Smooth muscle cell (in vitro differentiated cells): ENCODE results near the gene SH3GL2. TPM values are rescaled to one million over a fixed set of nuclear protein-coding genes. Genes with fewer than 3 reads are reported as not detected.

Experiments used
- DNase-seq: peaks from one replicate; lab custom pipeline; 2025; ENCODE audit not compliant: unreplicated experiment; lab: John Stamatoyannopoulos, UW
- H2AFZ ChIP-seq: fragments of 200-600 bp; sonication (generic); 2 replicates; pipeline ENCODE4 v1.6.0; 2016; ENCODE audit warnings: antibody characterized with exemption, low read depth, mild to moderate bottlenecking
- H3F3A ChIP-seq: fragments of 200-600 bp; sonication (generic); 2 replicates; pipeline ENCODE4 v1.6.0; 2017; ENCODE audit warnings: antibody characterized with exemption, low read depth
- H3K27ac ChIP-seq: fragments of 200-600 bp; sonication (generic); 2 replicates; pipeline ENCODE4 v1.5.1; 2016; ENCODE audit warnings: low read depth, mild to moderate bottlenecking
- H3K27me3 ChIP-seq: fragments of 200-600 bp; sonication (generic); 2 replicates; pipeline ENCODE4 v1.6.1; 2016; ENCODE audit warnings: low read depth, mild to moderate bottlenecking
- H3K36me3 ChIP-seq: fragments of 200-600 bp; sonication (generic); 2 replicates; pipeline ENCODE4 v1.5.1; 2016; ENCODE audit warnings: low read depth
- H3K4me1 ChIP-seq: fragments of 200-600 bp; sonication (generic); 2 replicates; pipeline ENCODE4 v1.5.1; 2016; ENCODE audit warnings: low read depth
- H3K4me2 ChIP-seq: fragments of 200-600 bp; sonication (generic); 2 replicates; pipeline ENCODE4 v1.6.0; 2016; ENCODE audit warnings: mild to moderate bottlenecking
- H3K4me3 ChIP-seq: fragments of 200-600 bp; sonication (generic); 2 replicates; pipeline ENCODE4 v1.5.1; 2016; ENCODE audit warnings: mild to moderate bottlenecking
- H3K79me2 ChIP-seq: fragments of 200-600 bp; sonication (generic); 2 replicates; pipeline ENCODE4 v1.6.0; 2016; ENCODE audit warnings: low read depth, mild to moderate bottlenecking
- H3K9ac ChIP-seq: fragments of 200-600 bp; sonication (generic); 2 replicates; pipeline ENCODE4 v1.6.0; 2016; ENCODE audit warnings: low read depth
- H3K9me3 ChIP-seq: fragments of 200-600 bp; sonication (generic); replicated peaks from 2 replicates; pipeline ENCODE4 v1.5.1; 2016; ENCODE audit warnings: low read depth
- H4K20me1 ChIP-seq: fragments of 200-600 bp; sonication (generic); 2 replicates; pipeline ENCODE4 v1.6.0; 2016; ENCODE audit warnings: low read depth
- CTCF ChIP-seq: fragments of 200-600 bp; sonication (generic); IDR thresholded peaks from 2 replicates; pipeline ENCODE4 v1.5.1; 2017; ENCODE audit warnings: borderline replicate concordance, mild to moderate bottlenecking, antibody characterized with exemption; ENCODE audit not compliant: insufficient read depth, poor library complexity, severe bottlenecking
- WGBS: methylation state at CpG from one replicate; pipeline ENCODE4 v1.1.7; 2016; ENCODE audit warnings: low lambda C conversion rate; 5-methylcytosine and 5-hydroxymethylcytosine counted together
- polyA plus RNA-seq: library from polyadenylated mRNA; unstranded; fragments of >200 nt; fragmentation: Nextera tagmentation; extraction: Ambion mirVana; gene quantifications from 2 replicates; pipeline ENCODE4 v1.2.1, GENCODE V29; 2016
- total RNA-seq: library from RNA; depleted of rRNA; stranded (reverse); fragments of >200 nt; gene quantifications from 2 replicates; pipeline ENCODE4 v1.2.3, GENCODE V29; 2014

SH3GL2 gene
- total and polyA plus RNA-seq, 2 experiments from 2014 or later = not detected

- 79% methylated on average over 2 of the region's 2 CpGs for WGBS
- H2AFZ ChIP-seq = no peak overlapping the region
- H3F3A ChIP-seq = no peaks in the 10 kb centered on the region
- H3K79me2 ChIP-seq = no peaks in the 10 kb centered on the region
- H3K9ac ChIP-seq = no peak overlapping the region
- TF ChIP-seq CTCF = no peak
- H3K9me3 ChIP-seq = no peaks in the 10 kb centered on the region
- H3K27ac ChIP-seq = no peak overlapping the region
- H3K27me3 ChIP-seq = peaks cover 53% of the 10 kb centered on the region
- H3K4me1 ChIP-seq = no peaks in the 10 kb centered on the region
- no peak overlapping the region for H3K4me2 ChIP-seq
- H3K4me3 ChIP-seq = no peak overlapping the region
- no peak for DNase-seq
- H3K36me3 ChIP-seq = no peaks in the 10 kb centered on the region
- no peaks in the 10 kb centered on the region for H4K20me1 ChIP-seq
Measured at GRCh38 chr9:17706347-17706746, 127.5 kb downstream of the SH3GL2 start.

GRCh38 chr9:17719053-17719452 is 140.2 kb downstream of the SH3GL2 start:
- no peaks in the 10 kb centered on the region for H3F3A ChIP-seq
- peaks cover 6% of the 10 kb centered on the region for H3K27me3 ChIP-seq
- WGBS = 96% methylated on average over 1 of the region's 1 CpG
- H4K20me1 ChIP-seq = no peaks in the 10 kb centered on the region
- peaks cover 7% of the 10 kb centered on the region for H3K9me3 ChIP-seq
- no peak for TF ChIP-seq CTCF
- no peaks in the 10 kb centered on the region for H3K79me2 ChIP-seq
- H3K4me3 ChIP-seq = no peak overlapping the region
- H3K36me3 ChIP-seq = no peaks in the 10 kb centered on the region
- no peak overlapping the region for H3K4me2 ChIP-seq
- H3K27ac ChIP-seq = no peak overlapping the region
- H3K9ac ChIP-seq = no peak overlapping the region
- H2AFZ ChIP-seq = no peak overlapping the region
- no peaks in the 10 kb centered on the region for H3K4me1 ChIP-seq
- no peak for DNase-seq

- H3K27ac ChIP-seq = no peak overlapping the region
- H2AFZ ChIP-seq = no peak overlapping the region
- H3K9ac ChIP-seq = no peak overlapping the region
- H3K27me3 ChIP-seq = no peaks in the 10 kb centered on the region
- no peak for DNase-seq
- H4K20me1 ChIP-seq = no peaks in the 10 kb centered on the region
- H3K79me2 ChIP-seq = no peaks in the 10 kb centered on the region
- H3K9me3 ChIP-seq = peaks cover 7% of the 10 kb centered on the region
- no peak overlapping the region for H3K4me2 ChIP-seq
- no peak for TF ChIP-seq CTCF
- H3K4me1 ChIP-seq = no peaks in the 10 kb centered on the region
- no peaks in the 10 kb centered on the region for H3F3A ChIP-seq
- WGBS = 91% methylated on average over 3 of the region's 3 CpGs
- H3K36me3 ChIP-seq = no peaks in the 10 kb centered on the region
- H3K4me3 ChIP-seq = no peak overlapping the region
Measured at GRCh38 chr9:17721954-17722353, 143.1 kb downstream of the SH3GL2 start.

- Histone ChIP-seq H3K9me3 (peaks cover 7% of the 10 kb centered on the region), H4K20me1 (no peaks in the 10 kb centered on the region), H3F3A (no peaks in the 10 kb centered on the region), H3K4me1 (no peaks in the 10 kb centered on the region), H3K79me2 (no peaks in the 10 kb centered on the region), H3K9ac (no peak overlapping the region), H3K36me3 (no peaks in the 10 kb centered on the region), H2AFZ (no peak overlapping the region), H3K27me3 (no peaks in the 10 kb centered on the region), H3K27ac (no peak overlapping the region), H3K4me3 (no peak overlapping the region), H3K4me2 (no peak overlapping the region)
- 54% methylated on average over 2 of the region's 2 CpGs for WGBS
- TF ChIP-seq CTCF = no peak
- DNase-seq = no peak
Measured at GRCh38 chr9:17723656-17724055, 144.8 kb downstream of the SH3GL2 start.
